ENCODE data around the gene NMT1.

DNA sequence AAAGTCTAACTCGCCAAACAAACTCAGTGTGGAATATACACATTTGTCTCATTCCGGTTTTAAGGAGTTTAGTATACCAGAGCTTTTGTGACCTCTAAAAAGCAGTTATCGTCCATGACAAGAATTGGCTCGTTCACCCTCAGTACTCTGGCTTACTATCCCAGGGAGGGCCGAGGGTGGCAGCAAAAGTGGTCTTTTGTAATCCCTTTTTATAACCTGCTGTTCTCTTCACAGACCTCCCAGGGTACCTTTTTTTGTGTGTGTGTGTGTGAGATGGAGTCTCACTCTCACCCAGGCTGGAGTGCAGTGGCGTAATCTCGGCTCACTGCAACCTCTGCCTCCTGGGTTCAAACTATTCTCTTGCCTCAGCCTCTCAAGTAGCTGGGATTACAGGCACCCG, 8.9 kb downstream of the NMT1 start:
- TF ChIP-seq, protein P1, sequence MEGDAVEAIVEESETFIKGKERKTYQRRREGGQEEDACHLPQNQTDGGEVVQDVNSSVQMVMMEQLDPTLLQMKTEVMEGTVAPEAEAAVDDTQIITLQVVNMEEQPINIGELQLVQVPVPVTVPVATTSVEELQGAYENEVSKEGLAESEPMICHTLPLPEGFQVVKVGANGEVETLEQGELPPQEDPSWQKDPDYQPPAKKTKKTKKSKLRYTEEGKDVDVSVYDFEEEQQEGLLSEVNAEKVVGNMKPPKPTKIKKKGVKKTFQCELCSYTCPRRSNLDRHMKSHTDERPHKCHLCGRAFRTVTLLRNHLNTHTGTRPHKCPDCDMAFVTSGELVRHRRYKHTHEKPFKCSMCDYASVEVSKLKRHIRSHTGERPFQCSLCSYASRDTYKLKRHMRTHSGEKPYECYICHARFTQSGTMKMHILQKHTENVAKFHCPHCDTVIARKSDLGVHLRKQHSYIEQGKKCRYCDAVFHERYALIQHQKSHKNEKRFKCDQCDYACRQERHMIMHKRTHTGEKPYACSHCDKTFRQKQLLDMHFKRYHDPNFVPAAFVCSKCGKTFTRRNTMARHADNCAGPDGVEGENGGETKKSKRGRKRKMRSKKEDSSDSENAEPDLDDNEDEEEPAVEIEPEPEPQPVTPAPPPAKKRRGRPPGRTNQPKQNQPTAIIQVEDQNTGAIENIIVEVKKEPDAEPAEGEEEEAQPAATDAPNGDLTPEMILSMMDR (IDR thresholded peaks at IDR 0.05): no peak
- TF ChIP-seq POLR2A (IDR thresholded peaks at IDR 0.05): no peak
